CD4-positive, alpha-beta T cell treated with Interleukin-15 for 4 hours (primary cell): ENCODE measurements around the gene CRTAC1.

Experiments used
- DNase-seq: peaks from one replicate; pipeline ENCODE4 v3.0.0-alpha.2; 2020; ENCODE audit warnings: low spot score

CRTAC1 gene

GRCh38 chr10:98030093-98030821 lies at the start of gene CRTAC1:
CRTAC1 (minus strand) TSS chr10:98030621; CDS start chr10:98030472, 149 bp downstream.
- DNase-seq, result no peak

- no peak for DNase-seq
These were observed 48.4 kb upstream of the CRTAC1 start for GRCh38 chr10:98078774-98079173.

GRCh38 chr10:98077223-98077622 lies 46.8 kb upstream of the CRTAC1 start:
- DNase-seq, result no peak

- DNase-seq, result no peak
These were observed 45.7 kb upstream of the CRTAC1 start for GRCh38 chr10:98076086-98076485.

- no peak for DNase-seq
These were observed 44.0 kb upstream of the CRTAC1 start for GRCh38 chr10:98074315-98074911.

- no peak for DNase-seq
These were observed 36.7 kb upstream of the CRTAC1 start for GRCh38 chr10:98067165-98067564.

- DNase-seq, result no peak
These were observed 33.3 kb upstream of the CRTAC1 start for GRCh38 chr10:98063740-98064027.

GRCh38 chr10:98062424-98062823 lies 32.0 kb upstream of the CRTAC1 start:
- DNase-seq, result no peak

- DNase-seq, result no peak
These were observed 29.7 kb upstream of the CRTAC1 start for GRCh38 chr10:98060079-98060478.

- no peak for DNase-seq
These were observed 27.9 kb upstream of the CRTAC1 start for GRCh38 chr10:98058295-98058694.

- DNase-seq, result no peak
These were observed 25.6 kb upstream of the CRTAC1 start for GRCh38 chr10:98055841-98056516.

- no peak for DNase-seq
These were observed 16.8 kb upstream of the CRTAC1 start for GRCh38 chr10:98047009-98047741.

GRCh38 chr10:98045785-98046389 lies 15.5 kb upstream of the CRTAC1 start:
- DNase-seq, result peak; percentile 62

- peak; percentile 18 for DNase-seq
These were observed 11.1 kb upstream of the CRTAC1 start for GRCh38 chr10:98041352-98042043.

- no peak for DNase-seq
These were observed 9.4 kb upstream of the CRTAC1 start for GRCh38 chr10:98039690-98040381.

GRCh38 chr10:98038288-98038687 lies 7.9 kb upstream of the CRTAC1 start:
- DNase-seq, result no peak

- DNase-seq, result no peak
These were observed 5.2 kb upstream of the CRTAC1 start for GRCh38 chr10:98035599-98035998.

- no peak for DNase-seq
These were observed 3.1 kb upstream of the CRTAC1 start for GRCh38 chr10:98033515-98033914.

- no peak for DNase-seq
These were observed 1.0 kb upstream of the CRTAC1 start for GRCh38 chr10:98031440-98031839.

GRCh38 chr10:98030991-98031431 lies 590 bp upstream of the CRTAC1 start:
- DNase-seq, result no peak
